ENCODE results near the gene CUBN. TPM values are rescaled to one million over a fixed set of nuclear protein-coding genes. Genes with fewer than 3 reads are reported as not detected.

The CUBN gene
- total RNA-seq, 2 donors from 2014 or later: 0.75 to 1.3 TPM

GRCh38 chr10:16887565-16887964, 242.0 kb downstream of the CUBN start:
- Histone ChIP-seq H3K9ac (ENCODE audit: extremely low read depth, low read length, poor library complexity, severe bottlenecking) (no peak overlapping the region), H3K4me3 (ENCODE audit: low read length) (no peak overlapping the region), H3K9me3 (ENCODE audit: control insufficient read depth, low read length) (no peaks in the 10 kb centered on the region), H3K4me1 (ENCODE audit: control insufficient read depth, insufficient read depth, low read length) (no peaks in the 10 kb centered on the region), H3K27ac (ENCODE audit: low read depth, low read length) (no peak overlapping the region), H3K36me3 (ENCODE audit: control insufficient read depth, insufficient read depth, low read length) (no peaks in the 10 kb centered on the region), H3K27me3 (ENCODE audit: control insufficient read depth, insufficient read depth, low read length, poor library complexity, severe bottlenecking) (no peaks in the 10 kb centered on the region)
- H3K4me1 Mint-ChIP-seq: peaks cover 3% of the 10 kb centered on the region
- TF ChIP-seq, protein P1, sequence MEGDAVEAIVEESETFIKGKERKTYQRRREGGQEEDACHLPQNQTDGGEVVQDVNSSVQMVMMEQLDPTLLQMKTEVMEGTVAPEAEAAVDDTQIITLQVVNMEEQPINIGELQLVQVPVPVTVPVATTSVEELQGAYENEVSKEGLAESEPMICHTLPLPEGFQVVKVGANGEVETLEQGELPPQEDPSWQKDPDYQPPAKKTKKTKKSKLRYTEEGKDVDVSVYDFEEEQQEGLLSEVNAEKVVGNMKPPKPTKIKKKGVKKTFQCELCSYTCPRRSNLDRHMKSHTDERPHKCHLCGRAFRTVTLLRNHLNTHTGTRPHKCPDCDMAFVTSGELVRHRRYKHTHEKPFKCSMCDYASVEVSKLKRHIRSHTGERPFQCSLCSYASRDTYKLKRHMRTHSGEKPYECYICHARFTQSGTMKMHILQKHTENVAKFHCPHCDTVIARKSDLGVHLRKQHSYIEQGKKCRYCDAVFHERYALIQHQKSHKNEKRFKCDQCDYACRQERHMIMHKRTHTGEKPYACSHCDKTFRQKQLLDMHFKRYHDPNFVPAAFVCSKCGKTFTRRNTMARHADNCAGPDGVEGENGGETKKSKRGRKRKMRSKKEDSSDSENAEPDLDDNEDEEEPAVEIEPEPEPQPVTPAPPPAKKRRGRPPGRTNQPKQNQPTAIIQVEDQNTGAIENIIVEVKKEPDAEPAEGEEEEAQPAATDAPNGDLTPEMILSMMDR (conservative IDR thresholded peaks at IDR 0.05): no peak
- no peaks in the 10 kb centered on the region for H3K36me3 Mint-ChIP-seq (ENCODE audit: low read depth)
- no peak overlapping the region for H3K4me3 Mint-ChIP-seq
- 92 to 100% methylated on average over 2 to 3 of the region's 3 CpGs for WGBS, 2 experiments (ENCODE audit: insufficient coverage in 1 of 2, insufficient read length in 1 of 2)
- no peaks in the 10 kb centered on the region for H3K9me3 Mint-ChIP-seq
- DNase-seq: no peak
- peaks cover 2% of the 10 kb centered on the region for H3K27me3 Mint-ChIP-seq (ENCODE audit: insufficient read depth)
- no peak overlapping the region for H3K27ac Mint-ChIP-seq

- Mint-ChIP-seq H3K4me1 (no peaks in the 10 kb centered on the region), H3K27me3 (ENCODE audit: insufficient read depth) (peaks cover 2% of the 10 kb centered on the region), H3K4me3 (no peak overlapping the region), H3K27ac (no peak overlapping the region), H3K9me3 (no peaks in the 10 kb centered on the region), H3K36me3 (ENCODE audit: low read depth) (no peaks in the 10 kb centered on the region)
- Histone ChIP-seq H3K27me3 (ENCODE audit: control insufficient read depth, insufficient read depth, low read length, poor library complexity, severe bottlenecking) (no peaks in the 10 kb centered on the region), H3K4me3 (ENCODE audit: low read length) (no peak overlapping the region), H3K36me3 (ENCODE audit: control insufficient read depth, insufficient read depth, low read length) (no peaks in the 10 kb centered on the region), H3K4me1 (ENCODE audit: control insufficient read depth, insufficient read depth, low read length) (no peaks in the 10 kb centered on the region), H3K27ac (ENCODE audit: low read depth, low read length) (no peak overlapping the region), H3K9me3 (ENCODE audit: control insufficient read depth, low read length) (no peaks in the 10 kb centered on the region), H3K9ac (ENCODE audit: extremely low read depth, low read length, poor library complexity, severe bottlenecking) (no peak overlapping the region)
- 89% methylated on average over 2 of the region's 2 CpGs for WGBS, 2 experiments (ENCODE audit: insufficient coverage in 1 of 2, insufficient read length in 1 of 2)
- no peak for DNase-seq
- TF ChIP-seq, protein P1 (conservative IDR thresholded peaks at IDR 0.05): no peak
Observed at GRCh38 chr10:16886031-16886430, 243.6 kb downstream of the CUBN start.

GRCh38 chr10:16884497-16884896, 245.1 kb downstream of the CUBN start:
- Histone ChIP-seq H3K9me3 (ENCODE audit: control insufficient read depth, low read length) (no peaks in the 10 kb centered on the region), H3K4me3 (ENCODE audit: low read length) (no peak overlapping the region), H3K4me1 (ENCODE audit: control insufficient read depth, insufficient read depth, low read length) (no peaks in the 10 kb centered on the region), H3K36me3 (ENCODE audit: control insufficient read depth, insufficient read depth, low read length) (no peaks in the 10 kb centered on the region), H3K27ac (ENCODE audit: low read depth, low read length) (no peak overlapping the region), H3K27me3 (ENCODE audit: control insufficient read depth, insufficient read depth, low read length, poor library complexity, severe bottlenecking) (no peaks in the 10 kb centered on the region), H3K9ac (ENCODE audit: extremely low read depth, low read length, poor library complexity, severe bottlenecking) (no peak overlapping the region)
- Mint-ChIP-seq H3K27ac (no peak overlapping the region), H3K4me3 (no peak overlapping the region), H3K4me1 (no peaks in the 10 kb centered on the region), H3K27me3 (ENCODE audit: insufficient read depth) (no peaks in the 10 kb centered on the region), H3K36me3 (ENCODE audit: low read depth) (no peaks in the 10 kb centered on the region), H3K9me3 (no peaks in the 10 kb centered on the region)
- no peak for DNase-seq
- TF ChIP-seq, protein P1 (conservative IDR thresholded peaks at IDR 0.05): no peak
- 92 to 96% methylated on average over 2 of the region's 2 CpGs for WGBS, 2 experiments (ENCODE audit: insufficient coverage in 1 of 2, insufficient read length in 1 of 2)

Measured in endodermal cell (in vitro differentiated cells).